Activated T-helper 9 cell treated with anti-CD3 and anti-CD28 coated beads, Interleukin-2, amount 50 U/mL, for 16 hours (primary cell): ENCODE results near the gene GINS2.

Experiments
- DNase-seq: peaks from one replicate; pipeline ENCODE4 v3.0.0-alpha.2; 2020; ENCODE audit warnings: low read depth

GINS2 gene

DNA sequence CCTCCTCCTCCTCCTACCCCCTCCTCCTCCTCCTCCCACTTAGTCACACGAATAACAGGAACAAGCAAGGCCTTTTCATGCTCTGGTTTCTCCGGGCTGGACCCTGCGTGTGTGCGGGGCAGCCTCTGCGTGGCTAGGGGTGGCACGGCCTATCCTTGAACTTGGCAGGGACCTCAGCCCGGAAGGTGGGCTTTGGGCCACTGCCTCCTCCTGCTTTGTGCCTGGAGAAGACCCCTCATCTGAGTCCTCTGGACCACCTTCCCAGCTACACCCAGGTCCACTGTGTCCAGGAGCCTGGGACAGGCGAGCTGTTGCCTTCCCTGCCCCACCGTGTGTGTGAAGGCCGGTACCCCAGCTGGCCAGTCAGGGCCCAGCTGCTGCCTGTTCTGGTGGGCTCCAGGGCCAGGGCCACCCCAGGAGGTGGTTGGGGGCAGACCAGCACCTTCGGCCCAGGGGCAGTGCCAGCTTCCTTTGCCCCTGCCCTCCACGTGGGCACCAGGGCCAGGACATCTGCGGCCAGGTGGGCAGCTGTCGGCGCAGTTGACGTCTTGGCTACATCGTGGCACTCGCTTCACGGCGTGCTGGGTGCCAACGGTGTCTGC lies 35.4 kb downstream of the GINS2 start:
- no peak for DNase-seq

DNA sequence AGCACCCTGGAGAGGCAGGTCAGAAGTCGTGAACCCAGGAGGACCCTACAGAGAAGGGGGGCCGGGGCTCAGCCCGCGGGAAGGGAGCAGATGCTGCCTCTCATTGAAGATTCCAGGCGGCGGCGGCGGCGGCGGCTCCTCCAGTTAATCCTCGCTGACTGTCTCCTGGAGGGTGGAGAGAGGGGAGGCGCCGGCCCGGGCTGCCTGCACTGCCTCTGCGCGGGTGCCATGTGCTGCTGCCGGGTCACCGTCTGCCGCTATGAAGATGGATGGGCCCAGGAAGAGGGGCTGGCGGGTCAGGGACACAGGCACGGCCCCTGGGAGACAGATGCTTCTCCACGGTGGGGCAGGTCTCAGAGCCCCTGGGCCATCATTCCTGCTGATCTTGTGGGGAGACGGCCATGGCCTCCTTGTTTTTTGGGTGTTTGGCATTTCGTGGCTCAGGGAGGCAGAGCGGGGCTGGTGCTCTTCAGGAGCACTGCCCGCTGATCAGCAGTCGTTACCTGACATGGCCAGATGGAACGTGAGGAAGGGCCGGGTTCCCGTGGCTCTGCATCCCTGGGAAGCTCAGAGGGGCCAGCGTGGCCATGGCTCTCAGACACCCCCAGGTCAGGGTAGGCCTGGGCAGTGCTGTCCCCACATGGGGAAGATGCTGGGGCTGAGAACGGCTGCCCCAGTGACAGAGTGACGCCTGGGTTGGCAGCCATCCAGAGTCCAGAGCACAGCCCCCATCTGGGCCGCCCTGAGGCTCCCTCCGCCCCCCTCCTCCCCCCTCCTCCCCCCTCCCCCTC lies 36.1 kb downstream of the GINS2 start:
- DNase-seq, result no peak

DNA sequence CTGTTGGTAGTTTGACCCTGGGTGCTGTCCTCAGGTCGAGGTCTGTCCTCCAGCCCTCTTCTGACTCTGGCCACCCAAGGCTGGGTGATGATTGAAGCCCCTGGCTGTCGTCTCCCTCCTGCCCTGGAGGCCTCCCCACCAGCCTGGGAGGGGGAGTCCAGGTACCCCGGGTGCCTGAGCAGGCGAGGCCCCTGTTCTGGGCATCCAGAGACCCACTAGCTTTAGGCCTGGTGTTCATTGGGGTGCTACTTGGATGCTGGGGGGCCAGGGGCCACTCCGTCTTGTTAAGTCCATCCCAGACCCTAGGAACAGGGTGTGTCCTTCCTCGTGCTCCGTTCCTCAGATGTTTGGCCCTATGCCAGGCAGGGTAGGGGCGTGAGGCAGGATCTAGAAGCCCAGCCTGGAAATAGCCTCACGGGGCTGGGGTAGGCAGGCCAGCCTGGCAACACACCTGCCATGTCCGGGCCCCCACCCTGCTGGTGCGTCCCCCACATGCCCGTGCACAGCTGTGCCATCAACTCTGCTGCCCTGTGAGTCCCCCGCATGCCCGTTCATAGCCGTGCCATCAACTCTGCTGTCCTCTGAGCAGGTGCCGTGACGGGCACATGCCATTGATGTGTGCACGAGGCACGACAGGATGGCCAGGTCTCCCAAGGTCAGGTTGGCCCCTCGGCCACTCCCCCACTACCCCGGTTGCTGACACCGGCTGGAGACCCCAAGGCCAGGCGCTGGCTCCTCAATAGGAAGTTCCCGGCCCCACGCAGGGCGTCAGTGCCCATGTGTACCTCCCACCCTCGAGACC lies 36.9 kb downstream of the GINS2 start:
- no peak for DNase-seq

DNA sequence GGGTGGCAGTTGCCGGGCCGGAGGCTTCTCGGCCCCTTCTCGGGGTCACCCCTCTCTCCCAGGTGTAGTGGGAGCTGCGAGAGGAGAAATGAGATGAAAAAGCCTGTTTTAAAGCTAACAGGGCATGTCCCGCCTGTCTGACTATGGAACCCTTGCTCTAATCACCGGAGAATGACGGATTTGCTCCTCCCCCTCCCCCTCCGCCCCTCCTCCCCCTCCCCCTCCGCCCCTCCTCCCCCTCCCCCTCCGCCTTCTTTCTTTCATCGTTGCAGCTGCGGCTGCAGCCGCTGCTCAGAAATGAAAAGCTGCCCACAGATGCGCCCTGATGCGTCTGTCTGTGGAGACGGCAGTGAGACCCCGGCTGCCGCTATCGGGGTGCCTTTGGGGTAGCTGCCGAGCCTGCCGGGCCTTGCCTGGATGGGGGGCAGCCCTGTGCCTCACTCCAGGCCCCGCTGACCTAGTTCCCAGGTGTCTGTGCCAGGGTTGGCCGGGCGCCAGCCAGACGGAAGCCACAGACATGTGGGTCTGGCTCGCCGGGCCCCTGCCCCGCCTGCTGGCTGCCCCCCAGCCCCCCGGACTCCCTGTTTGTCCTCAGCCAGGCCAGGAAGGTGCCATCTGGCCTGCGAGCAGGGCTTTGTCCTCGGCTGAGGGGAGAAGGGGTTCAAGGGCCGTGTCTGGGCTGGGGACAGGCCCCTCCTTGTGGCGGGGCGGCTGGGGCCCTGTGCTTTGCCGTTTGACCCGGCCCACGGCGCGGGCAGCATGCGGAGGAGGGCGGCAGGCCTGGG lies 37.7 kb downstream of the GINS2 start:
- DNase-seq, result no peak

DNA sequence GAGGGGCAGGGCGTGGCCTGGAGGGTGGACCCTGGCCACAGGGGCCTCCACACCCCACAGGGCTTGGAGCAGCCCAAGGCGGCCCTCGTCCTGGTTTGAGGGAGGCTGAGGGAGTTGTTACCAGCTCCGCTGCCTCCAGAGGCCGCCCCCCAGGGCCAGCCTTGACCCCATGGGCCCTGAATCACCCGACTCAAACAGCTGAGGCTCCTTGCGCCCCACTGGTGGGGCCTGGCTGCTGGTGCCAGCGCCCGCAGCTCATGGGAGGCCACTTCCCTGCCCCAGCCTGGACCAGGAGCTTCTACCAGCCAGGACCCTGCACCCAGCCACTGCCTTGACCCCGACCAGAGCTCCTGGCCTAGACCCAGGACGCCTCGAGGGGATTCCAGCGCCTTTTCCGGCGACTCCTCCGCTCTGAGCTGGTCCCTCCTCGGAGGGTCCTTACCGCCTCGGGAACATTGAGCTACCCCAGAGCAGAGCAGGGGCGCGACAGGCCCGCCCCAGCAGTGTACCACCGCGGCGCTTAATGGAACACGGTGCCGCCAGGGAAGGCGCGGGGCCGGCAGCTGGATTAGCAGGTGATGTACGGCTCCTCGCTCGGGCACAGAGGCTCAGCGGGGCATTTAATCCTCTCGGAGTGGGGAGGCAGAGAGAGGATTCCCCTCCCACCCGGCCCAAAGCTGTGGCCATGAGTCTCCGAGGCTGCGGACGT lies 38.5 kb downstream of the GINS2 start:
- no peak for DNase-seq

DNA sequence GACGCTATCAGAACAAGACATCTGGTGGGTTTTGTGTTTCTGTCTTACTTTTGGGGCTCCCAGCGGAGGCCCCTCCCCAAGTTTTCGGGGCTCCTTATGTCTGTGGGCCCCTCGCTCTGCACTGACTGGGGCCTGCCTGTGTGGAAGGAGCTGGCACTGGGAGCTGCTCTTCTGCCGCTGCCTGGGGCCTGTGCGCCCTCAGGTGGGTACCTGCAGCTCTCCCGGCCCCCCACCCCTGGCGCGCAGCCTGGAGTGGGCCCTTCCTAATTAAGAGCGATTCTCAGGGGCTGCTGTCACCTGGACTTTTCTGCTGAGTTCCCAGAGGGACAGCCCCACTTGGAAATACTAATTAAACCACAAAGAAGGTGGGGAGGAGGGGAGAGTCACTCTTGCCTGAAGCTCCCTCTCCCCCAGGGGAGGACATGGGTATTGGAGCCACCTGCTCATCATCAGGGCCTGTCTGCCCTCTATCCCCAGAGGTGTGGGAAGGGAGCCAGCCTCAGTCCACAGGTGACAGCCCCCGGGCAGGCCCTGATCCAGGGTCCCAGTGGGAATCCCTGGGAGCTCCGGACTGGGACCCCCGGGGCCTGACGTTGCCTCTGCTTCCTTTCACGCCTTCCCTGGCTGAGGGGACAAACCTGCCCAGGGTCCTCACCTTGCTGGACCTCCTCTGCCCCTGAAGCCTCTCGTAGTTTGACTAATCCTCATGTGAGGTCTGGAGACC lies 39.2 kb downstream of the GINS2 start:
- no peak for DNase-seq

DNA sequence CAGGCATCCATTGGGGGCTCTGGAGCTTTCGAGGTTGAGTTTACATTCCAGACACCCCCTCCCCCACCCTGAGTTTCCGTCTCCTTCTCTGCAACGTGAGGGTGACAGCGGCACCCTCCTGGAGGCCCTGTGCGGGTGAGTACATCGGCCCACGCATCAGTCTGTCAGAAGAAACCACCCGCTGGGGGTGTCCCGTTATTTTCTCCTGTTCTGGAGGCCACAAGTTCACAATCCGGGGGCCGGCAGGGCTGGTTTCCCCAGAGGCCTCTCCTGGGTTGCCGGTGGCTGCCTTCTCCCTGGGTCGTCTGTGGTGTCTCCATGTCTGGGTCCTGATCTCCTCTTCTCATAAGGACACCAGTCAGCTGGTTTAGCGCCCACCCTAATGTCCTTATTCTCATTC lies 39.9 kb downstream of the GINS2 start:
- DNase-seq, result no peak

DNA sequence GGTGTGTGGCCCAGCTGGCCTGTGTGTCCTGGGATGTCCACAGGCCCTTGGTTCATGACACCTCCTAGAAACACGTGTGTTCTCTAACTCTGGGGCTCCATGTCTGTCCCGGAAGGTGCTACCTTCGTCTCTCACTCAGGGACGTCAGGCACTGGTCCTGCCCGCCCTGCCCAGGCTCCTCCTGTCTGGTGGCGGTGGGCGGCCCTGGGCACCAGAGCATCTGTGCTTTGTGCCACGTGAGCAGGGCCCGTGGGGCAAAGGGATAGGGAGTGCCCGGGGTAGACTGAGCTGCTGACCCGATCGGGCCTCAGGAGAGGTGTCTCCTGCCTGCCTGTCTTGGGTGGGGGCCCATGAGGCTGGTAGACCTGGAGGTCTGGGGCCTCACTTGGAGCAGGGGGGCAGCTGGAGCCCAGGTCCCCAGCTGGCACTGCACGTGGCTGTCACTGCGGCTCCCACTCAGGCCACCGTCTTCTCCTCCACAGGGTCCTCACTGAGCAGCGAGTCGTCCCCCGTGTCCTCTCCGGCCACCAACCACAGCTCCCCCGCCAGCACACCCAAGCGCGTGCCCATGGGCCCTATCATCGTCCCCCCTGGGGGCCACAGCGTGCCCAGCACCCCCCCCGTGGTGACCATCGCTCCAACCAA lies 40.6 kb downstream of the GINS2 start:
- no peak for DNase-seq

DNA sequence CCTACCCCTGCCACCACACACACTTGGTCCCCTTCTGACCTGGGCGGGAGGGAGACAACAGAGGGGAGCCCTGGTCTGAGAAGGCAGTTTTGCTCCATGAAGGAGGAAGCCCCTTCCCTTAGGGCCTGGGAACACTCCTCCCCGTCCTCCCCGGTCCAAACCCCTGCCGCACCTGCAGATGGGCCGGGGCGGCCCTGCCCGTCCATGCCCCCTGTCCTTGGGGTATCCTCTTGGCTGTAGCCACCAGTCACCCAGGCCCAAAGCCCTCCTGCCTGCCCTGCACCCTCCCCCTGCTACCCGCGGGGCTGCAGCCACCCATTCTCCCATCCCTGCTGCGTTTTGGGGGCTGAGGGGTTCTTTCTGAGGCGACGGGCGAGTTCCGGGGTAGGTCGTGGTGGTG lies 41.8 kb downstream of the GINS2 start:
- no peak for DNase-seq

DNA sequence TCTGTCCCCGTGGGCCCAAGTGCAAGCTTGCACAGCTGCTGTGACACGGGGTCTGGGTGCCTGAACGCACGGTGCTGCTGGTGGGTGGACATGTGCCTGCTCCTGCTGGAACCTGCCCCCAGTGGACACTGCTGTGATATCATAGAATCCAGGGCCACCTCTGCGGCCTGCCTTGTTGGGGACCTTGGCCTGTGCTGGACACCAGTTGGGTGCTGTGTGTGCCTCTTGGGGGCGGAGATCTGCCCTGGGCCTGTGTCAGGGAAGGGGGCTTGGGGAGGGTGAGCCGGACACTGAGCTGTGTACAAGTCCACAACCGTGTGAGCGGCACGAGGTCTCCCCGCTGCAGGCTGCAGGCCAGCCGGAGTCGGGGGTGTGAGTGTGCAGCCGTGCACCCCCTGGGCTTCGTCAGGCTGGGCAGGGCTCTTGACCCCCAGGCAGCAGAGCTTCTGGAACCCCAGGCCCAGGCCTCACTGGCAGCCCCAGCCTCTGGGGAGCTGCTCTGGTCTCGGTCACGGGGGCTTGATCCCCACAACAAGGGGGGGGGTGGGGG lies 42.3 kb downstream of the GINS2 start:
- no peak for DNase-seq

DNA sequence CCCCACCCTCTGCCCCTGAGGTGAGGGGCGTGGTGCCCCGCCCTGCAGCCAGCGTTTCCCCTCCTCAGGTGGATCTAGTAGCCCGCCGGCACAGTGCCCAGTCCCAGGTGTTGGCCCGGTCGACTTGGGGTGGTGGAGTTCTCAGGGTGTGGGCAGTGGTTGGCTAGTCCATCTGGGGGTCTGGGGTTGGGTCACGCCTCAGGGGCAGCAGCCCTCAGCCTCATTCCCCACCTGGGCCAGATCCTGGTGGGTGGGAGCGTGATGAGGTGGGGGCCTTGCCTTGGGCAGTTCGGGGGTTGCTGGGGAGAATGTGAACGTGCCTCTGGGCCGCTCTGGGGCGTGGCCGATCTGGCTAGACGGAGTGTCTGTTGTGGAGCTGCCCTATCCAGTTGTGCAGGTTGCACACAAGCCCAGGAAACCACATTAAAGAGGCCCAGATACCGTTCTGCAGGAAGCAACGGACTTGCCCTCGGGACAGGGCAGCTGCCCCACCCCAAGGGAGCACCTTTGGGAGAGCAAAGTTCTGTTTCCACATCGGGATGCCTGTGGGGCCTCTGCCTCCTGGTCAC lies 43.6 kb downstream of the GINS2 start:
- no peak for DNase-seq

DNA sequence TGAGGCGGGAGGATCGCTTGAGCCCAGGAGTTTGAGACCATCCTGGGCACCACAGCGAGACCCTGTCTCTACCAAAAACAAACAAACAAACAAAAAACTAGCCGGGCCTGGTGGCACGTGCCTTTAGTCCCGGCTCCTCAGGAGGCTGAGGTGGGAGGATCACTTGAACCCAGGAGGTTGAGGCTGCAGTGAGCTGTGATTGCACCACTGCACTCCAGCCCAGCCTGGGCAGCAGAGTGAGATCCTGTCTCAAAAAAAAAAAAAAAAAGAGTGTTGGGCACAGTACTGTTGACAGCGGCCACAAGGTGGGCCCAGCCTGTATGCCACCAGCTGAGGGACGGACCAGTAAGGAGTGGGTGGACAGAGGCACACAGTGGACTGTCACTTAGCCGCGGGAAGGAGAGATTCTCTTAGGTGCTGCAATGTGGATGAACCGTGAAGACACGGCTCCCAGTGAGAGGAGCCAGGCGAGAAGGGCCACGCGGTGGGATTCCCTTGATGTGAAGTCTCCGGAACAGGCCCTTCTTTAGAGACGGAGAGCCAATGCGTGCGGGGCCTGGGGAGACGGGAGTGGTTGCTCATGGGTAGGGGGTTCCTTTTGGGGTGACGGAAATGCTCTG lies 44.6 kb downstream of the GINS2 start:
- DNase-seq, result no peak

DNA sequence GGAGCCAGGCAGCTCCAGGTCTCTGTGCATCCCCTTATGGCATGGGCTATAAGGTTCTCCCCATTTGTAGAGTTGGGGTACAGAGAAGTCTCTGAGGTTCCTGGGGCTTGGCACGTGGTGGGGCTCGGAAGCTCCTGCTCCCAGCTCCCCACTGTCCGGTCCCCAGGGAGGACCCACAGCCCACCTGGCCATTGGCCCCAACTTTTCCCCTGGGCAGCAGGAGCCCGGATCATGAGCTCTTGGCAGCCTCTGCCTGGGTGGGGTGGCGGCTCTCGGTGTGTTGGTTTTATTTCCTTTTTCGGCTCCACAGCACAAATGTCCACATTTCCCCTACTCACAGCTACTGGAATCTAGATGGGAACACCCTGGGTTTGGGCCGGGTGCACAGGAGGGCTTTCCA lies 45.1 kb downstream of the GINS2 start:
- DNase-seq, result no peak

DNA sequence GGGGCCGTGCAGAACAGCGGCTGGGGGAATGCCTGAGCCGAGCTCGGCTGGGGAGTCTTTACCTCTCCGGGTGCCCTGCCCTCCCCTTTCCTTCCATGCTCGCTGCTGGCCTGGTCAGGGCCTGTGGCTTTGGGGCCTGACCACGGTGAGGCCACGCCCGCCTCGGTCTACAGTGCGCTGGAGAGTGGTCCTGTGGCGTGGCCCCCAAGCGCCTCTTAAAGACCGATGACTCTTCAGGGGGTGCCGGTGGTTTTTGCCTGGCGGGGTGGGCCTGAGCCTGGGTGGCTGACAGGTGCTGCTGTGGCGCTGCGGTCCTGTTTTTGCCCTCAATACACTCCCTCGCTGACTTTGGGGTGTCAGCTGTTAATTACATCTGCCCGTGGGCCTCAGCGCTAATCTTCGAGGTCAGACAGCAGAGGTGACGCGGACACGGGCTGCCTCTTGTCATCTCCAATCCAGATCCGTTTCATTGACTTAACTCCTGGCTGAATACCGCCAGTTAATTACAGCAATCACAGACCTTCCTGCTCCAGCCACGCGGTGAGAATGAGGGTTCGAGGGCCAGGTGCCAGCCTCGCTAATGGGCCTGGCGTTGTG lies 45.9 kb downstream of the GINS2 start:
- DNase-seq, result no peak

DNA sequence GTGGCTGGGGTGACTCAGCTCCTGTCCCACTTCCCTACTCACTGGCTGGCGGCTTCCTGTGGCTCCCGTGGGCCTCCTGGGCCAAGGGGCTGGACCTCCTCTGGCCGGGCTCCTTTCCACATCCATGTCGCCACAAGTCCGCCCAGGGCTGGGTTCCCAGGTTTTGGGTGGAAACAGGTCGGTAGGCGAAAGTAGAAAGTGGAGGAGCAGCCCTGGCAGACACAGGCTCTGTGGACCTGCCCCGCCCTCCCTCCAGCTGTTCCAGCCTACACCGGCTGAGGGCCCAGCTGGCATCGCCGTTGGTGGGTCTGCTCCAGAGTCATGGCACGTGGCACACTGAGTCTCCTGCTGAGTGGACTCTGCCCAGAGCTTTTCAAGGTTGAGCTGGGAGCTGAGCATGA lies 47.0 kb downstream of the GINS2 start:
- DNase-seq, result no peak

DNA sequence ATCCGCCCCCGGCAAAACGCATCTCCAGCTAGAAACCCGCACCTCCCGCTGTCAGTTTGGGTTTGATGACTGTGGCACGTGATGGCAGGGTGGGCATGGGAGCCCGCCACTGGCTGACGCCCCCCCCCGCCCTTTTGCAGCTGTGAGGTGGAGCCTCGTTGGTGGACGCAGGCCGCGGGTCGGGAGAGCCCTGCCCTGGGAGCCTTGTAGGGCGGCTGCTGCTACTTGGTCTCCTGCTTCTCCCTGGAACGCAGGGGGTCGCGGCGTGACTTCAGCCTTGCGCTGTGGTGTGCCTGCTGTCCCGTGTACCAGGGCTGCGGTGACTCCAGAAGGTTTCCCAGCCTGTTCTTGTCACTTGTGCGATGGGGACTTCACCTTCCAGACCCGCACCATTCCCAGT lies 47.4 kb downstream of the GINS2 start:
- DNase-seq, result no peak

DNA sequence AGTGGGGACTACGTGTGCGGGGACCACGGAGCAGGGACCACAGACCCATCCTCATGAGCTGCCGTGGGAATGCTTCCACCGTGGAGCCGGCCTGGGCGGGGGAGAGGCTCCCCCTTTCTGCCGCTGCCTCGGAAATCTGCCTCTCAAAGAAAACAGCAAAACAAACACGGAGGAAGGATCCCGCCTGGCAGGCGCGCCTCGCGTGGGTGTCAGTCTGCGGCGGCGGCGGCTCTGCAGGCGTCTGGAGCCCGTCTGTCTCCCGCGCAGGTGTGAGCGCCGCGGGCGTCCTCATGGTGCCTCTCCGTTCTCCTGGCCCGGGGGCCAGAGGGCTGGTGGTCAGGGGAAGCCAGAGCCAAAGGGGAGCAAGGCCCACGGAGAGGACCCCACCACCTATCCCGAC lies 48.2 kb downstream of the GINS2 start:
- no peak for DNase-seq

DNA sequence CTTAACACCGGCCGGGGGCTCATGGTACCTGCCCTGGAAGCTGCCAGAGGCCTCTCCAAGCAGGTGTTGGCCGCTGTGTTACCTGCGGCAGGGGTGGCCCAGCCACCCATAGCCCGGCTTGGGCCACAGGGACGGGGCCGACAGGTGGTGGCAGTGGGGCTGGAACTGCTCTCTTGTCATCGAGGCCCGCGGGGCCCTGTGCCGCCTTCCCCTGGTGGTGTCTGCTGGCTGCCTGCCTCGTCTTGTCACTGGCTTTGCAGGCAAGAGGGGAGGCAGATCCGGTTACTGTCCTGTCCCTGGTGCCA lies 48.5 kb downstream of the GINS2 start:
- no peak for DNase-seq
